Endothelial cell of umbilical vein (primary cell): Measurements from ENCODE around the gene OPCML.

Experiments
- CTCF ChIP-seq, 2 donors: IDR thresholded peaks; 1 replicate in 1 of 2; 2 replicates in 1 of 2; pipeline ENCODE4 v1.5.1; 2011; ENCODE audit warnings: low read length in 2 of 2, mild to moderate bottlenecking in 2 of 2, moderate library complexity in 2 of 2, control low read depth in 1 of 2, inconsistent platforms in 1 of 2, low read depth in 1 of 2; ENCODE audit not compliant: insufficient read depth in 1 of 2; ENCODE audit errors: extremely low read depth in 1 of 2
- EZH2 ChIP-seq: IDR thresholded peaks from 2 replicates; pipeline ENCODE4 v1.6.1; 2012; ENCODE audit warnings: borderline replicate concordance, low read depth, mild to moderate bottlenecking, moderate library complexity, low read length, inconsistent platforms; ENCODE audit not compliant: severe bottlenecking
- FOS ChIP-seq: IDR thresholded peaks from 2 replicates; pipeline ENCODE4 v1.6.1; 2011; ENCODE audit warnings: mild to moderate bottlenecking, low read length, moderate library complexity, borderline replicate concordance; ENCODE audit not compliant: insufficient read depth
- GATA2 ChIP-seq: IDR thresholded peaks from 2 replicates; pipeline ENCODE4 v1.7.0; 2011; ENCODE audit warnings: low read depth, mild to moderate bottlenecking, moderate library complexity, mixed read lengths, low read length; ENCODE audit not compliant: insufficient read length, insufficient read depth
- JUN ChIP-seq: IDR thresholded peaks from 2 replicates; pipeline ENCODE4 v1.6.1; 2011; ENCODE audit warnings: borderline replicate concordance, low read depth; ENCODE audit not compliant: insufficient read length, insufficient read depth
- MAX ChIP-seq: IDR thresholded peaks from 2 replicates; pipeline ENCODE4 v1.6.1; 2011; ENCODE audit not compliant: insufficient read depth, insufficient read length
- MYC ChIP-seq: IDR thresholded peaks from one replicate; pipeline ENCODE4 v1.6.1; 2011; ENCODE audit warnings: mild to moderate bottlenecking, low read depth, low read length
- POLR2A ChIP-seq: IDR thresholded peaks from 2 replicates; pipeline ENCODE4 v1.6.1; 2012; ENCODE audit warnings: low read depth, mild to moderate bottlenecking, control low read depth, low read length
- POLR2AphosphoS5 ChIP-seq: IDR thresholded peaks from 2 replicates; pipeline ENCODE4 v1.6.1; 2012; ENCODE audit warnings: low read depth, mild to moderate bottlenecking, control low read depth, low read length, moderate library complexity; ENCODE audit not compliant: insufficient read depth

GRCh38 chr11:133541021-133541719, 8.9 kb upstream of the OPCML start:
- no peak for TF ChIP-seq CTCF (IDR thresholded peaks at IDR 0.05; ENCODE audit: extremely low read depth in 1 of 2, insufficient read depth in 1 of 2, low read depth in 1 of 2, low read length in 2 of 2)
- no peak for TF ChIP-seq POLR2A
- TF ChIP-seq POLR2AphosphoS5, result no peak
- no peak for TF ChIP-seq FOS
- no peak for TF ChIP-seq EZH2
- no peak for TF ChIP-seq MAX
- no peak for TF ChIP-seq MYC
- TF ChIP-seq GATA2, result no peak
- TF ChIP-seq JUN, result no peak
